GM19193 (cell line): ENCODE results near the gene RUNX1.

Experiments used
- POLR2A ChIP-seq: IDR thresholded peaks from 4 replicates; pipeline ENCODE4 v1.6.1; 2011; ENCODE audit not compliant: insufficient read depth, insufficient read length; ENCODE audit errors: extremely low read depth

RUNX1 gene

DNA sequence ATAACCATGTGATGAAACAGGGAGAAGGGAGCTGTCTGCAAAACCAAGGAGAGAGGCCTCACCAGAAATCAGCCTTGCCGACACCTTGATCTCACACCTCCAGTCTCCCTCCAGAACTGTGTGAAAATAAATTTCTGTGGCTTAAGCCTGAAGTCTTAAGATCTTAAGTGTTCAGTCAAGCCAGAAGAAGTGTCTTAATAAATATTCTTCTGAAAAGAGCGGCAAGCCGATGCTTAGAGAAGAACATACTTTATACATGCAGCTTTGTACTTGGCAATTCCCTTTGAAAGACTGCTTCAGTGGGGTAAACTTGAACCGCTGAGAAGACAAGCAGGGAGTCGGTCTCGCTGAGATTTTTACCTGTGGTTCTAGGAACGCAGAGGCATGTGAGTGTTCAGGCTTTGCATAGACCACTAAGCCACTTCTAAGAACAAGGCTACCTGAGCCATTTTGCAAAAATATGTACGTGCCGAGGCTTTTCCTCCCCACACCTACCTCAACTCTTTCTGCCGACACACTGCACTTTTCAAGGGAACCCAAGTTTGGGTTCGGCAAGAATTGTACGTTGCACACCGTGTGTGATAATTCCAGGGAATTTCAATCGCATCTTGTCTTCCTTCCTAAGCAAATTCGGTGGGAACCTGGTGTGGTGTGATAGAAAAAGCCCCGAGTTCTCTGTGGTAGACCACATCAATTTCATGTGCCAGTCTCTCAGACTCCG lies 3.4 kb downstream of the RUNX1 start:
- no peak for TF ChIP-seq POLR2A

DNA sequence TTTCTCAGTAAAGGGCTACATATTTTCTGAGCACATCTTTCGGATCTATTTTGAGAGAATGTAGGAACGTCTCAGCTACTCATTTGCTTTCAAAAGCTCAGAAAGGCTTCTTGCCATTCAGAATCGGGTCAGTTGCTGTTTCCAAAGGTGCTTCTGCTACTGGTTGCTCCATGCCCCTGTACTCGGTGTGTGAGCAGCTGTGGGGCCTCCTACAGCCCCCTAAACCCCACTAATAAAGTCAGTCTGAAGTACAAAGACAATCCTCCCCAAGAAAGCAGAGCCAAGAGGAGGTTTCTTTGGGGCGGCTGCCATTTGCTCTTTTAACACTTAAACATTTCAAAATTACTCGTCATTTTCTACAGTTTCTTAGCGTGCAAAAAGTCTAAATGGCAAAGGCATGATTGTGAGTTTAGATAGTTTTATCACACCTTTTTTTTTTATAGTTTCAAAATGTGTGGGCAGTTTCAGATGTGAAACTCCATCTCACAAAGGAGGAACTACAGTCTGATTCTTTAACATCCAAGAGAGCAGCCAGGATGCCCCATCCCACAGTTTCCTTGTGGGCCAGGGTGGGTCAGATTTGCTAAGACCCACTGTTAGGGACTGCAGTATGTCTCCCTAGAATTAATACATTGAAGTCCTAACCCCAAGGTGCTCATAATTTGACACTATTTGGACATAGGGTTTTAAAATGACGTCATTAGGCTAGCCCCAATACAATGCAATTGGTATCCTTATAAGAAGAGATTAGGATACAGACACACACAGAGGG lies 4.1 kb downstream of the RUNX1 start:
- no peak for TF ChIP-seq POLR2A

DNA sequence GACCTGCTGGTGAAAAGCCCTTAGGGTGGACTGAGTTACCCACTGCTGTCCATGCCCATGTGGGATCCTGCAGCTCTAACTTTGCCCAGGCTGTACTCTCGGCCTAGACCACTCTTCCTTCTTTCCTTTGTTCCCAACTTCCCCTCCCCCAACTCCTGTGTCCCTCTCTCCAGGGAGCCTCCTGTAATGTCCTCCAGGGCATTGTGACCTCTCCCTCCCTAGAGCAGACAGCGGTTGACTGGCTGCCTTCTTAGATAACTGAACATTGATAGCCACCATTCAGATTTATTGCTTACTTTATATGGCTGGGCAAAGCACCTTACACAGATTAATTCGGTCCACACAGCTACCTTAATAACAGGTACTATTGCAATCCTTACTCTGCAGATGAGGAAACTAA lies 5.0 kb downstream of the RUNX1 start:
- TF ChIP-seq POLR2A: no peak

DNA sequence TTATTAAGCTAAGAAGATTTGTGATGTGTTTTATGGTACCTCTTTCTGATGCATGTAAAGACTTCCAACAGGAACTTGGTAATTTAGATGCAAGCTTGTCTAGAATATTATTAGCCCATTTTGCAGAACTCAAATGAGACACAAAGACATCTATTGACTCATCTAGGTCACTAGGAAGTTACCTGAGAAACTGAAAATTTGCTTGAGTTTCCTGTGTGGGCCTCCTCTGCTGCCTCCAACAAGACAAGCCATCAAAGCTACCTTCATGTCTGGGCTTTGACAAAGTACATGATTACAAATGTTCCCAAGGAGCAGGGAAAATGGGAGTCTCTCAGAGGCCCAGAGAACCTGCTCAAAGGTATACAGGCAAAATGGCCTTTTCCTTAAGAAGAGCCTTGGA lies 5.6 kb downstream of the RUNX1 start:
- TF ChIP-seq POLR2A: no peak

DNA sequence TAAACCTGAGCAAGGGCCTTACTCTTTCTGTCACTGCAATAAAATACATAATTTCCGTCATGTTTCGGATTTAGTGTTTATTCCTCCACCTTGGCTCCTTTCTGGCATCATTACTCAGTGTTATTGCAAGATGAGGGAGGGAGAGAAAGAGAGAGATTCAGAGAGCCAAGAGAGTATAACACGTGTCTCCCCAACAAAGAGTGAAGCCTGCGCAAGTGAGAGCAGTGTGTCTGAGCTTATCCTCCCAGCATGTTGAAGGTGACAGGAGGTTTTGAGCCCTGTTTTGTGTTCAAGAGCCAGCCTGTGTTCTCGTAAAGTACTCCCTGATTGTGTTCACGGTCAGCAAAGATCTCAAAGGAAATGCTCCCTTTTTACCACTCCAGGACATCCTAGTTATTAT lies 6.3 kb downstream of the RUNX1 start:
- TF ChIP-seq POLR2A: no peak

DNA sequence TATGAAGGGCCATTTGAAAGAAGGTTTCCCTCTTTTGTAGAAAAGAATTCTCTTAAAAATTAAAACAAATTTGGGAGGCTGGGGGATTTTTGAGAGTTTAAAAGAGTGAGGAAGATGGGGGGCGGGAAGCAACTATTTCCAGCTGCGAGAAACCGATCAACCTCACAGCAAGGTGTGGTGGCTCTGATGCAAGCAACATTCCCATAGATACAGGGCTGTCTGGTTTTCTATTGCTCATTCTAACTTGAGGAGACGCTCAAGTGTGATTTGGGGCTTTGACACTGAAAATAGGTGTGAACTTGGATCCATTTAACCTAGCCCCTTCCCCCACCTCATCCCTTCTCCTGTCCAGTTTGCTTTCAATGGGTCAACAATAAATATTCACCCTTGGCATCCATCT lies 7.2 kb downstream of the RUNX1 start:
- no peak for TF ChIP-seq POLR2A

DNA sequence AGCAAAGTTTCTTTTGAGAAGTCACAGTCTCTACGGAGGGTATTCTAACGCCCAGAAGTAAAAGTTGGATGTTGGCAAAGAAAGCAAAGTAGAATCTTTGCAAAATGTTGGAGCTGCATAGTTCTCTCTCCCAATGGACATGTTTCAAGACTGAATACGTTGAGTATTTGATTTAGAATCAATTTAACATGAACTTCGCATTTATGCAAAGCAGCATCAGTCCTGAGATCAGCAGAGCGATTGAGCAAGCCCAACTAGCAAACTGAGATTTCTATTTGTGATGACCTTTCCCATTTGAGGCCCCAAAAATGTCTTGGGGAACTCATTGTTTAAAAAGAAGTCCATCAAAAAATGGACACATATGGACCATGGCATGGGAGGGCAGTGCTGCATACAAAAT lies 8.0 kb downstream of the RUNX1 start:
- TF ChIP-seq POLR2A: no peak

DNA sequence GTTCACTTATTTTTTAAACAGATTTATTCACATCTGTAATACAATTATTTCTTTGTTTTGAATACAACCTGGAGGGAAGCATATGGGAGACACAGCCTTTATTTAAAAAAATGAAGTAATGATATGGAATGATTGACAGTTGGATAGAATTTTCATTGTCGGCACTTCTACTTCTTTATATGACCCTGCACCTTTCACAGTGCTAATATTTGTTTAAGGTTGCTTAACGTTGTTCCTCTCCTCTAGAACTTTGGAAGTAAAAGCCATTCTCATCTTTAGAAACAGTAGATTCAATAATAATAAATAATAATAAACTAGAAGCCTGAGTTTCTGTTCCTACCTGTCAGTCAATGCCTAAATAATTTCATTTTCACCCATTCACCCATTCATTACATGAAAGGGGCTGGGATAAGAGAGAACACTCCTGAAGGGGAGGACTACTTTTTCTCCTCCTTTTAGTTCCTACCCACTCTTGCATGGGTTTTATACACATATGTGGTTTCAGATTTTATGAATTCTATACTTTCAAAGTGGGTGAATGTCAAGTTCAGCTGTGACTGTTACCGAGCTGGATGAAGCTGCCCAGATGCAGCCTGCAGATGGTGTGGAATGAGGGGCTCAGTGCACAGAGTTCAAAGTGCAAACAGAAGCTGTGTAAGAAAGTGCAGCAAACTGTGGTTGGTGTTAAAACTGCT lies 9.4 kb downstream of the RUNX1 start:
- no peak for TF ChIP-seq POLR2A

DNA sequence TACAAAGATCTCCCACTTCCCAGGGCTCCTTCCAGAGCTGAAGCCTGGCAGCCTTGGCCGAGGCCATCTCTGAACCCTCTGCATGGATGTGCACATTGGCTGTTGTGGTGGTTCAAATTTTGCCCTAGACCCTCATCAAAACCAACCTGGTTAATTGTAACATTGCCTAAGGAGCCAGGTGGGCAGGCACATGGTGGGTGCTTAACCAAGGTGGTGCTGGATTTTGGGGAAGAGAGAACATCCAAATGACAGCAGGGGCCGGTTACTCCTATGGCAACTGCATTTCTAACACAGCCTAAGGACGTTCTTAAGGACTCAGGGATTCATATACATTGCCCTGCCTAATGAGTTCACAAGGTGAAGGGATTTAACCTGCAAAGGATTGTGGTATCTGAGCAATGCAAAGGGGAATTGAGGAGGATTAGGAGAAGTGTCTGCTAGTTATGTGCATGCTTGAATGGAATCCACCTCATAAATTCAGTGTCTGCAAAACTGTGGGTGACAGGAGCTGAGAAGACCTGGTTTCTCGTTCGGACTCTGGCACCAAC lies 10.3 kb downstream of the RUNX1 start:
- no peak for TF ChIP-seq POLR2A

DNA sequence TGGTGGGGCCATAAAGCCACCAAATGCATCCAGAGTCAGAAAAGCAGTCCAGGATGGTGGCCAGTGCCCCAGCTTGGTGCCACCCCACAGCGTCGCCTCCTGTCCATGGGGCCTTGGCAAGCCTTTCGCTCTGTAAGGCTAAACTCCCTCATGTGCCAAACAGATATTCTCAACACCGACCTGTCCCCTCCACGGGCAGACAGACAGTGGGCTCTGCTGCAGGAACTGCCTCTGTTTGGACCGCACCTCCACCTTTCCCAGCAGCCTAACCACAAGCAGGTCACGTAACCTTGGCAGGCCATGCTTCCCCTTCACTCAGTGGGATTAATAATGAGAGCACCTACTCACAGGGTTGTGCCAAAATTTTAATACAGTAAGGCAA lies 11.7 kb downstream of the RUNX1 start:
- no peak for TF ChIP-seq POLR2A

DNA sequence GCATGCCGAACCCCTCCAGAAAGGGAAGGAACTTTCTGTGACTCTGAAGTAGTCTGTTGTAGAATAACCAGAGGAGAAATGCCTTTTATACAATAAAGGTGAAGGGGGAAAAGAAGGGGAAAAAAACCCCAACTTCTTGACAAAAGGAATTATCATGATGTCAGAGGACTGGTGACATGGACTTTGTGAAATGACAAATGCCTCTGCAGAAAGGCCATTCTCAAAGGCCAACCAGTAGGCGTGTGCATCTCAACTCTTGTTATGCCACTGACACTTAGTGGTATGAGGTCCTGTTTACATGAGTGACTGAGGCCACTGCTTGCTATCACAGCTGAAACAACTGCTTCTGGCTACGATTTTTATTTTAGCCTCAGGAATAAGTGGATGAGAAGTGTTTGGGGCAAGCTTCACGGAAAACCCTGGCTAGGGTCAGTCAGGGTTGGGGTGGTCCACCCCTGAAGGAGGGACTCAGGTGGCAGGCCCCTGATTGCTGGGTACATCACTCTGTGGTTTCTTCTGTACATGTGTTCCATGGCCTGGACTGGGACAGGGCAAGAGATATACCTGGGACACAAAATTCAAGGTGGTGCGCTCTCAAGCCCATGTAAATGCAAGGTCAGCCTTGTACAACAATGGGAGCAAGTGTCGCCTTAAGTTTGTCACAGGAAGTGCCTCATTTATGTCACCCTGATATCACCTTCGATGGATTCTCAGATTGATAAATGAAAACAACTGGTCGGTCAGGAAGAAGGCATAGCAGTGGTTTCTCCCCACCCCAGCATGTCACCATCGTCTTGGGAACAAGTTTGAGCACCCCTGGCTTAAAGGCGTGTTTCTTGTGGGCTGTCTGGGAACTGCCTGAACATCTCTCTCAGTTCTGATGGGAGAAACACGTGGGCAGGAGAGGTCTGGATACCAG lies 12.4 kb downstream of the RUNX1 start:
- no peak for TF ChIP-seq POLR2A

DNA sequence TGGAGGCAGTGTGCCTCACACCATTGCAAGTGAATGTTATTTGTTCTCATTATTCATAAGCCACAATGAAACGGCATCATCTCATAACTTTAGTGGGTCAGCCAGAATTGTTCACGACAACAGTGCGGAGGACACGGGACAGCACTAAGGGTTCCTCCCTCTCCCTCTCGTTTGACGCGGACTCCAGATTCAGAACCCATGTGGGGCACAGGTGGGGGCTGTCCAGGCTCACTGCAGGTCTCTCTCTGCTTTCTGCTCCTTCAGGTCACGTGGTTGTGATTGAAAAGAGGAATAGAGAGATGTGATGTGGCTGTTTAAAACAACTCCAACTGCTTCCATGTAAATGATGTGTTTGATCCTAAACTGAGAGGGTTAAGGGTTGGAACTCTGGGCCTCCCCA lies 13.5 kb downstream of the RUNX1 start:
- no peak for TF ChIP-seq POLR2A

DNA sequence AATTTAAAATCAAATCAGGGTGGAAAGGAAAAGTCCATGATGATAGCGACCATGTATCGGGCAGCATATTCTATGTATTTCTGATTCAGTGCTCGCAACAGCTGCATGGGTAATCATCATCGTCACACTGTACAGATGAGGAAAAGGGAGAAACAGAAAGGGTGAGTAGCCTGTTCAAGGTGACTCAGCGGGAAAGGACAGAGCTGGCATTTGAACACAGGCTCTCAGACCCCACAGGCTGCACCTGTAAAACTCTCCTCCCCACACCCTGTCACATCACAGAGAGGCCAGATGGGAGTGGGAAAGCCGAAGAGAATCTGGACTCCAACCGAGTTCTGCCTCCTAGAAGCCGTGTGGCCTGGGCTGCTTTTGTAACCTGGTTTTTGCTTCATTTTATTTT lies 14.0 kb downstream of the RUNX1 start:
- no peak for TF ChIP-seq POLR2A

DNA sequence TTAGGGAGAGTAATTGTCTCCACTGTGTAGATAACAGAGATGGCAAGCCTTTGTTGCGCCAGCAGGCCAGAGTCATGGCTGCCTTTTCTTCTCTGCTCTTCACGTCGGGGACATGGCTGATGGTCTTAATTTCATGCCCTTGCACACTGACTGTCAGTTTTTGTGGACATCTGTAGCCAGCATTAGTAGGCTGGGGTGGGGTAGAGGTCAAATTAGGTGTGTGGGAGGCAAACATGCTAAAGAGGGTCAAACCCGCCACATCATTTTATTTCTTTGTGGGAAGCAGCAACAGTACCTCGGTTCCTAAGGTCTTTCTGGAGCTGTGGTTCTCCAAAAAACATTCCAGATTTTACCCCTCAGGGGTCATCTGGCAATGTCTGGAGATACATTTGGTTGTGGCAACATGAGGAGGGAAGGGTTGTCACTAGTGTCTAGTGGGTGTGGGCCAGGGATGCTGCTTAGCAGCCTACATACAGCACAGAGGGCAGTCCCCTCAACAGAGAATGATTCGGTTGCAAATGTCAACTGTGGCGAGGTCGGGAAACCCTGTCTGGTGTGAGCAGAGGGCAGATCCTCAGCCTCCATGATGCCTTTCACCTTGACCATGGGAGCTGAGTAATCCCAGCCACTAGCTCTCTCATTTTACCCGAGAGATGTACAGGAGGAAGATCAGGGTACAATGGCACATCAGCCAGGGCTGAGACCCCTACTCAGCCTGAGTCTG lies 14.7 kb downstream of the RUNX1 start:
- no peak for TF ChIP-seq POLR2A

DNA sequence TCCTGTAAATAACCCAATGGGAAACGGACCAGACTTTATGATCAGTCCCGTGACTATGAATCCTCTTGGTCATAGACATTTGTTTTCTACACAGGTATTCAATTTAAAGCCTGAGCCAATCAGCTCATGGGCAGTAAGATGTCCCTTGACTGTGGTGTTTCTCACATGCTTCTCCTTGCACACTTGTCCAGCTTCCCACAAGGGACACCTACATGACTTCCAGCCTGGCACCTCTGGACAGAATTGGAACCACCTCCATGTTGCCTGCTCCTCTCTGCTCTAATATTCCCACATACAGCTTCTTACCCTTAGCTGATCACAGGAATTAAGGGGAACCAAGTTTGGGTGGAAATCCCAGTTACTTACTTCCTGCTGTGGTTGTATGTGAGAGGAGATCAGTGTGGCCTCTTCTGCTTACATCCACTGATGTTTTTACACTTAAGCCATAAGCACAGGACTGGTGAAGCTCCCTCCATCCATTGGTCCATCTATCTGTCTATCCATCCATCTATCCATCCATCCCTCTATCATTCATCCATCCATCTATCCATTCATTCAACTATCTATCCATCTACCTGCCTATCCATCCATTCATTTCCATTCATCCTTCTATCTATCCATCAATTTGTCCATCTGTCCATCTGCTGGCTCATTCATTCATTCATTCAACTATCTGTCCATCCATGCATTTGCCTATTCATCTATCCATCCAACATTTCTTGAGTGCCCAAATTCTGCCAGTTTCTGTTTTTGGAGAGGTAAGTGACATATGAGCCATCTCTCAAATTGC lies 16.4 kb downstream of the RUNX1 start:
- no peak for TF ChIP-seq POLR2A
